Mucosa of descending colon (tissue), 3 donors: Measurements from ENCODE around the gene AKAP13. TPM values are rescaled to one million over a fixed set of nuclear protein-coding genes. Genes with fewer than 3 reads are reported as not detected.
"Not testable (repeated sequence)": the region's sequence is repeated elsewhere in the genome, so short reads cannot be mapped to it uniquely, and the experiment has no call there.

Source experiments
- ATAC-seq: fragments of 200-7000 bp; cut with Tn5 transposase; one replicate; pipeline ENCODE4 v1.9.1; 2020; ENCODE audit warnings: mild to moderate bottlenecking, moderate library complexity
- DNase-seq, 3 donors: peaks; one replicate each; pipeline ENCODE4 v3.0.0-alpha.2; 2020
- H3K36me3 ChIP-seq: fragments of 200-600 bp; one replicate; pipeline ENCODE4 v1.8.0; 2021; ENCODE audit warnings: low read depth, mild to moderate bottlenecking
- H3K4me1 ChIP-seq: fragments of 200-600 bp; one replicate; pipeline ENCODE4 v1.8.0; 2021; ENCODE audit warnings: low read depth, mild to moderate bottlenecking
- H3K4me3 ChIP-seq: fragments of 200-600 bp; one replicate; pipeline ENCODE4 v1.8.0; 2021; ENCODE audit warnings: mild to moderate bottlenecking
- H3K9me3 ChIP-seq: fragments of 200-600 bp; one replicate; pipeline ENCODE4 v1.8.0; 2021; ENCODE audit warnings: mild to moderate bottlenecking
- CTCF ChIP-seq: fragments of 200-600 bp; IDR thresholded peaks from one replicate; pipeline ENCODE4 v1.8.0; 2022; ENCODE audit warnings: antibody characterized with exemption, mild to moderate bottlenecking
- intact Hi-C, 2 donors: fragments of 100-400 bp; cut with DNase I in 1 of 2; cut with micrococcal nuclease in 1 of 2; formaldehyde crosslinking; loops; one replicate each; pipeline versions ENCODE4 v1.11.0 to v1.11.1; 2022; cut with DNase I, micrococcal nuclease
- total RNA-seq, 3 donors: library from RNA; stranded (reverse); fragmentation: NEBNext Ultra II Directional in 2 of 3; extraction: Animal tissue kit (Norgen Biotek cat#: 25700) in 2 of 3; gene quantifications; one replicate each; pipeline versions ENCODE4 v1.2.1 to v1.2.4, GENCODE V29; 2021 to 2023
- donor health status: DM: no; HTN: no; CAD: no; lungs with moderate emphysema.
- donor health status: DM: no; HTN: no; CAD: no.
- donor health status: DM: no; HTN: yes; CAD: no.

Gene AKAP13
- total RNA-seq, 3 donors from 2014 or later: 141 to 173 (median 150) TPM

GRCh38 chr15:85335193-85335942, 45.0 kb upstream of the AKAP13 start:
- Histone ChIP-seq H3K9me3 (no peaks in the 10 kb centered on the region), H3K36me3 (no peaks in the 10 kb centered on the region), H3K4me3 (no peak overlapping the region), H3K4me1 (peaks cover 22% of the 10 kb centered on the region)
- DNase-seq: peak in 1 of 3 donors; percentile 62
- ATAC-seq: peak; percentile 75
- intact Hi-C loops: no loop called here
- TF ChIP-seq CTCF: no peak

- no peaks in the 10 kb centered on the region for H3K9me3 ChIP-seq
- DNase-seq (no peak), ATAC-seq (no peak)
- intact Hi-C loops: no loop called here
- H3K36me3 ChIP-seq: no peaks in the 10 kb centered on the region
- no peak overlapping the region for H3K4me3 ChIP-seq
- peaks cover 10% of the 10 kb centered on the region for H3K4me1 ChIP-seq
- TF ChIP-seq CTCF: no peak
These were observed 43.5 kb upstream of the AKAP13 start for GRCh38 chr15:85336880-85337279.

GRCh38 chr15:85337425-85338074, 42.9 kb upstream of the AKAP13 start:
- Histone ChIP-seq H3K4me1 (peaks cover 9% of the 10 kb centered on the region), H3K9me3 (no peaks in the 10 kb centered on the region), H3K4me3 (no peak overlapping the region), H3K36me3 (no peaks in the 10 kb centered on the region)
- intact Hi-C loops: no loop called here
- TF ChIP-seq CTCF: no peak
- ATAC-seq (no peak), DNase-seq (no peak)

- Histone ChIP-seq H3K36me3 (no peaks in the 10 kb centered on the region), H3K4me3 (no peak overlapping the region), H3K4me1 (peaks cover 17% of the 10 kb centered on the region), H3K9me3 (no peaks in the 10 kb centered on the region)
- ATAC-seq (no peak), DNase-seq (no peak)
- TF ChIP-seq CTCF: no peak
- intact Hi-C loops: no loop called here
These were observed 40.1 kb upstream of the AKAP13 start for GRCh38 chr15:85340321-85340665.

- Histone ChIP-seq H3K4me1 (peaks cover 15% of the 10 kb centered on the region), H3K9me3 (no peaks in the 10 kb centered on the region), H3K4me3 (no peak overlapping the region), H3K36me3 (no peaks in the 10 kb centered on the region)
- intact Hi-C loops: no loop called here
- ATAC-seq (no peak), DNase-seq (no peak)
- no peak for TF ChIP-seq CTCF
These were observed 39.6 kb upstream of the AKAP13 start for GRCh38 chr15:85340852-85341251.

GRCh38 chr15:85342163-85342562, 38.2 kb upstream of the AKAP13 start:
- intact Hi-C loops, H3K9me3 ChIP-seq, DNase-seq, H3K36me3 ChIP-seq, H3K4me3 ChIP-seq, ATAC-seq: not testable (repeated sequence)
- peaks cover 11% of the 10 kb centered on the region for H3K4me1 ChIP-seq

GRCh38 chr15:85343443-85343842, 37.0 kb upstream of the AKAP13 start:
- H3K36me3 ChIP-seq, H3K4me3 ChIP-seq, intact Hi-C loops, DNase-seq, H3K9me3 ChIP-seq: not testable (repeated sequence)
- peaks cover 11% of the 10 kb centered on the region for H3K4me1 ChIP-seq
- ATAC-seq: peak; percentile 78

GRCh38 chr15:85344241-85344640, 36.2 kb upstream of the AKAP13 start:
- peaks cover 11% of the 10 kb centered on the region for H3K4me1 ChIP-seq
- H3K4me3 ChIP-seq, intact Hi-C loops, H3K9me3 ChIP-seq, H3K36me3 ChIP-seq, ATAC-seq, DNase-seq: not testable (repeated sequence)

GRCh38 chr15:85344653-85345114, 35.7 kb upstream of the AKAP13 start:
- H3K36me3 ChIP-seq, H3K4me3 ChIP-seq, H3K9me3 ChIP-seq, intact Hi-C loops, DNase-seq: not testable (repeated sequence)
- peaks cover 11% of the 10 kb centered on the region for H3K4me1 ChIP-seq
- peak; percentile 59 for ATAC-seq
